K562 (cell line): ENCODE results near the gene MLST8. TPM values are rescaled to one million over a fixed set of nuclear protein-coding genes. Genes with fewer than 3 reads are reported as not detected.
A peak's percentile ranks its signal among the peaks of the same experiment; 100 is the strongest.

ENCODE experiments used
- BHLHE40 ChIP-seq: IDR thresholded peaks from 2 replicates; pipeline ENCODE4 v1.6.1; 2011; ENCODE audit warnings: low read length, improper control_type of control experiment
- FOSL1 ChIP-seq: fragments of 200-800 bp; sonication (Bioruptor generic); conservative IDR thresholded peaks from 2 replicates; pipeline ENCODE4 v1.6.1; 2016; ENCODE audit warnings: missing genetic modification characterization, missing compliant biosample characterization
- HMGXB4 ChIP-seq: sonication (generic); formaldehyde crosslinking; IDR thresholded peaks from 2 replicates; pipeline ENCODE4 v1.8.1; 2023; ENCODE audit warnings: mild to moderate bottlenecking, missing genetic modification reagents
- IFI16 ChIP-seq: fragments of 250-450 bp; sonication (Bioruptor Pico); IDR thresholded peaks from 2 replicates; pipeline ENCODE4 v2.1.2; 2022; ENCODE audit warnings: mild to moderate bottlenecking, inconsistent platforms
- KDM1A ChIP-seq, 2 experiments: fragments of 450-650 bp; IDR thresholded peaks; 2 replicates each; pipeline ENCODE4 v1.6.1; 2016; ENCODE audit warnings: mild to moderate bottlenecking in 2 of 2
- KDM5B ChIP-seq: fragments of 200-600 bp; sonication (generic); IDR thresholded peaks from 2 replicates; pipeline ENCODE4 v1.6.1; 2012; ENCODE audit warnings: low read depth, mild to moderate bottlenecking, moderate library complexity, low read length, control low read depth, inconsistent platforms; ENCODE audit not compliant: insufficient replicate concordance
- L3MBTL2 ChIP-seq: fragments of 450-650 bp; IDR thresholded peaks from 2 replicates; pipeline ENCODE4 v1.6.1; 2016; ENCODE audit warnings: mild to moderate bottlenecking, moderate library complexity
- MECOM ChIP-seq: fragments of 250-450 bp; sonication (Bioruptor Pico); IDR thresholded peaks from 2 replicates; pipeline ENCODE4 v1.8.0; 2022; ENCODE audit warnings: inconsistent platforms
- MEF2A ChIP-seq: IDR thresholded peaks from 2 replicates; pipeline ENCODE4 v1.6.1; 2011; ENCODE audit warnings: low read depth, mild to moderate bottlenecking, low read length, moderate library complexity; ENCODE audit not compliant: control insufficient read depth
- RBFOX2 ChIP-seq: fragments of 200-400 bp; formaldehyde crosslinking; IDR thresholded peaks from 2 replicates; pipeline ENCODE4 v1.6.1; 2017; ENCODE audit warnings: low read depth, mild to moderate bottlenecking, low read length, moderate library complexity
- RNF2 ChIP-seq: sonication (generic); IDR thresholded peaks from 2 replicates; pipeline ENCODE4 v1.6.1; 2016
- SAP30 ChIP-seq: fragments of 200-600 bp; sonication (generic); IDR thresholded peaks from 2 replicates; pipeline ENCODE4 v1.6.1; 2012; ENCODE audit warnings: borderline replicate concordance, low read depth, mild to moderate bottlenecking, moderate library complexity, low read length, control low read depth, inconsistent platforms; ENCODE audit not compliant: insufficient read depth, poor library complexity, severe bottlenecking
- SMAD1 ChIP-seq: fragments of 150-350 bp; IDR thresholded peaks from 2 replicates; pipeline ENCODE4 v1.6.1; 2014; ENCODE audit warnings: low read length, low read depth; ENCODE audit not compliant: partially characterized antibody
- SOX6 ChIP-seq: fragments of 450-650 bp; IDR thresholded peaks from 2 replicates; pipeline ENCODE4 v1.6.1; 2014; ENCODE audit warnings: mild to moderate bottlenecking
- TAF1 ChIP-seq: IDR thresholded peaks from 2 replicates; pipeline ENCODE4 v1.6.1; 2011; ENCODE audit warnings: mild to moderate bottlenecking, low read length, moderate library complexity; ENCODE audit not compliant: insufficient read depth, control insufficient read depth, severe bottlenecking; ENCODE audit errors: extremely low read depth
- TFAM ChIP-seq: fragments of 250-450 bp; sonication (Bioruptor Pico); conservative IDR thresholded peaks from 2 replicates; pipeline ENCODE4 v1.5.0; 2021; ENCODE audit warnings: mild to moderate bottlenecking, moderate library complexity
- TFE3 ChIP-seq: fragments of 450-650 bp; formaldehyde crosslinking; IDR thresholded peaks from 2 replicates; pipeline ENCODE4 v1.4.0; 2020; ENCODE audit warnings: mild to moderate bottlenecking, mixed read lengths
- THAP7 ChIP-seq: fragments of 250-450 bp; sonication (Bioruptor Pico); IDR thresholded peaks from 2 replicates; pipeline ENCODE4 v1.5.0; 2021
- ZBTB33 ChIP-seq: sonication (generic); formaldehyde crosslinking; IDR thresholded peaks from 2 replicates; pipeline ENCODE4 v1.8.1; 2023; ENCODE audit warnings: mild to moderate bottlenecking, missing genetic modification reagents
- ZNF589 ChIP-seq: fragments of 200-800 bp; sonication (Bioruptor generic); IDR thresholded peaks from 2 replicates; pipeline ENCODE4 v1.6.1; 2016; ENCODE audit warnings: low read depth, missing genetic modification characterization, missing compliant biosample characterization
- ZNF644 ChIP-seq: fragments of 200-800 bp; sonication (Bioruptor generic); IDR thresholded peaks from 2 replicates; pipeline ENCODE4 v1.6.1; 2016; ENCODE audit warnings: low read depth, missing genetic modification characterization, missing compliant biosample characterization
- polyA plus RNA-seq, 8 experiments: library from polyadenylated mRNA; depleted of rRNA in 4 of 8; stranded (reverse) in 5 of 8; unstranded in 3 of 8; fragments of >200 nt; fragmentation: Nextera tagmentation in 2 of 8; fragmentation: Illumina TruSeq in 1 of 8; extraction: Ambion mirVana in 2 of 8; extraction: Trizol in 1 of 8; gene quantifications; 2 replicates each; pipeline versions ENCODE4 v1.2.1 to v1.2.3, GENCODE V29; 2011 to 2014; ENCODE audit warnings: inconsistent platforms in 1 of 8, missing spikeins in 1 of 8
- total RNA-seq, 7 experiments: library from RNA; depleted of rRNA in 6 of 7; stranded (reverse); fragments of >200 nt in 6 of 7; fragmentation: Illumina TruSeq in 2 of 7; extraction: Trizol in 2 of 7; gene quantifications; 2 replicates each; pipeline versions ENCODE4 v1.2.1 to v1.2.3, GENCODE V29; 2011 to 2021; ENCODE audit warnings: low replicate concordance in 1 of 7
- TF ChIP-seq, protein P1 (sequence below): fragments of 250-450 bp; sonication (Bioruptor Pico); IDR thresholded peaks from 2 replicates; pipeline ENCODE4 v1.8.0; 2022; ENCODE audit warnings: inconsistent platforms, mild to moderate bottlenecking, moderate library complexity, borderline replicate concordance

The MLST8 gene
- total and polyA plus RNA-seq, 9 of the 15 experiments (the other 6 are each of a cell fraction or from before 2014, with no cell fraction given) = 1.5 to 116 (median 43.3) TPM

DNA sequence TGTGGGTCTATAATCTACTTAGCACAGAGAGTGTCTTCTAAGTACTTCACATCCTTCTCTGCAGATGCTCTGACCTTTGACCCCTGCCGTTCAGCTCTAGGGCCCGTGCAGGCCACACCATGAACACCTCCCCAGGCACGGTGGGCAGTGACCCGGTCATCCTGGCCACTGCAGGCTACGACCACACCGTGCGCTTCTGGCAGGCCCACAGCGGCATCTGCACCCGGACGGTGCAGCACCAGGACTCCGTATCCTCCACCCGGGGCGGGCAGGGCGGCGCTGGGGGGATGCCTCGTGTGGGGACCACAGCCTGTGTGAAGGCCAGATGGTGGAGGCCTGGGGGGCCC, 686 bp downstream of the MLST8 start (continued):
- TF ChIP-seq TFE3 (CRISPR knock-in tag) (no peak), SOX6 (no peak), IFI16 (CRISPR knock-in tag) (0 out of 2 replicates have a peak, but pooled peaks have one; percentile 55), BHLHE40 (no peak), TFAM (CRISPR knock-in tag) (no peak), ZNF589 (CRISPR knock-in tag) (no peak; the same call in 1 of the 2 replicates), TAF1 (no peak), ZNF644 (no peak), SMAD1 (no peak), ZBTB33 (CRISPR knock-in tag) (0 out of 2 replicates have a peak, but pooled peaks have one; percentile 2), FOSL1 (tag) (no peak), KDM1A (IDR thresholded peaks at IDR 0.05) (peak in 1 of 2 experiments; percentile 34; a peak in 1 of 4 replicates), THAP7 (CRISPR knock-in tag) (no peak), MEF2A (no peak), KDM5B (no peak), L3MBTL2 (no peak; the same call in 1 of the 2 replicates), MECOM (peak; percentile 43; the same call in 1 of the 2 replicates), RBFOX2 (peak; percentile 10), SAP30 (no peak), RNF2 (no peak), HMGXB4 (0 out of 2 replicates have a peak, but pooled peaks have one; percentile 48)
- TF ChIP-seq, protein P1, sequence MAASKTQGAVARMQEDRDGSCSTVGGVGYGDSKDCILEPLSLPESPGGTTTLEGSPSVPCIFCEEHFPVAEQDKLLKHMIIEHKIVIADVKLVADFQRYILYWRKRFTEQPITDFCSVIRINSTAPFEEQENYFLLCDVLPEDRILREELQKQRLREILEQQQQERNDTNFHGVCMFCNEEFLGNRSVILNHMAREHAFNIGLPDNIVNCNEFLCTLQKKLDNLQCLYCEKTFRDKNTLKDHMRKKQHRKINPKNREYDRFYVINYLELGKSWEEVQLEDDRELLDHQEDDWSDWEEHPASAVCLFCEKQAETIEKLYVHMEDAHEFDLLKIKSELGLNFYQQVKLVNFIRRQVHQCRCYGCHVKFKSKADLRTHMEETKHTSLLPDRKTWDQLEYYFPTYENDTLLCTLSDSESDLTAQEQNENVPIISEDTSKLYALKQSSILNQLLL = no peak
